Natural killer cell (primary cell): ENCODE measurements around the gene ROM1. TPM values are rescaled to one million over a fixed set of nuclear protein-coding genes. Genes with fewer than 3 reads are reported as not detected.

Source experiments
- ATAC-seq, 3 donors: fragments of 150-1000 bp in 2 of 3; fragments of 200-7000 bp in 1 of 3; cut with Tn5 transposase; 1 replicate in 1 of 3; 2 replicates in 2 of 3; pipeline ENCODE4 v1.10.0; 2021; ENCODE audit warnings: mild to moderate bottlenecking in 2 of 3, moderate library complexity in 2 of 3
- DNase-seq, 2 donors: peaks; one replicate each; pipeline versions ENCODE4 v3.0.0 to v3.0.0-alpha.2; 2013 to 2021; ENCODE audit warnings: mixed read lengths in 1 of 2
- H3K27ac ChIP-seq: one replicate; pipeline ENCODE4 v1.5.1; 2013; ENCODE audit warnings: mild to moderate bottlenecking, low read length
- H3K27me3 ChIP-seq: one replicate; pipeline ENCODE4 v1.6.1; 2013; ENCODE audit warnings: low read length; ENCODE audit not compliant: control insufficient read depth, insufficient read depth
- H3K36me3 ChIP-seq: one replicate; pipeline ENCODE4 v1.6.1; 2013; ENCODE audit warnings: low read length; ENCODE audit not compliant: control insufficient read depth, insufficient read depth
- H3K4me1 ChIP-seq: one replicate; pipeline ENCODE4 v1.6.1; 2013; ENCODE audit warnings: low read length; ENCODE audit not compliant: control insufficient read depth, insufficient read depth
- H3K4me3 ChIP-seq: one replicate; pipeline ENCODE4 v1.5.1; 2013; ENCODE audit warnings: low read length
- H3K9me3 ChIP-seq: one replicate; pipeline ENCODE4 v1.6.1; 2013; ENCODE audit warnings: low read length; ENCODE audit not compliant: control insufficient read depth, insufficient read depth
- H3K27ac Mint-ChIP-seq, 2 donors: one replicate each; pipeline ENCODE4 v1.8.0; 2022; ENCODE audit warnings: mild to moderate bottlenecking in 2 of 2, mixed read lengths in 2 of 2, moderate library complexity in 1 of 2
- H3K27me3 Mint-ChIP-seq, 2 donors: one replicate each; pipeline ENCODE4 v1.8.0; 2022; ENCODE audit warnings: low read depth in 2 of 2, mixed read lengths in 2 of 2
- H3K36me3 Mint-ChIP-seq: one replicate; pipeline ENCODE4 v1.8.0; 2022; ENCODE audit warnings: mixed read lengths
- H3K4me1 Mint-ChIP-seq, 2 donors: one replicate each; pipeline ENCODE4 v1.8.0; 2022; ENCODE audit warnings: mixed read lengths in 2 of 2
- H3K4me3 Mint-ChIP-seq: one replicate; pipeline ENCODE4 v1.8.0; 2022; ENCODE audit warnings: mild to moderate bottlenecking, moderate library complexity, mixed read lengths
- H3K9me3 Mint-ChIP-seq, 2 donors: one replicate each; pipeline ENCODE4 v1.8.0; 2022; ENCODE audit warnings: mixed read lengths in 2 of 2
- CTCF ChIP-seq: fragments of 200-600 bp; IDR thresholded peaks from one replicate; pipeline ENCODE4 v1.8.0; 2022; ENCODE audit warnings: antibody characterized with exemption
- WGBS: methylation state at CpG from one replicate; pipeline ENCODE4 v1.1.7; 2013; ENCODE audit warnings: missing lambda C conversion rate; ENCODE audit not compliant: insufficient coverage; 5-methylcytosine and 5-hydroxymethylcytosine counted together
- intact Hi-C: fragments of 100-400 bp; cut with micrococcal nuclease; formaldehyde crosslinking; loops from one replicate; pipeline ENCODE4 v1.14.2; 2022
- total RNA-seq, 4 donors: library from RNA; stranded (reverse); fragments of 120-200 nt in 1 of 4; gene quantifications; one replicate each; pipeline versions ENCODE4 v1.2.3 to v1.2.4, GENCODE V29; 2013 to 2022

The ROM1 gene
- total RNA-seq, 3 donors from 2014 or later (not counting 1 experiment from before 2014, with no cell fraction given) = 2.6 to 6.9 (median 3.9) TPM

GRCh38 chr11:62610814-62611704 lies 2.0 kb upstream of the ROM1 start:
- 80% methylated on average over 26 of the region's 28 CpGs for WGBS
- Histone ChIP-seq H3K36me3 (peaks cover 41% of the 10 kb centered on the region), H3K4me1 (peaks cover 27% of the 10 kb centered on the region), H3K4me3 (peak overlapping the region; percentile 64), H3K27ac (peak overlapping the region; percentile 89), H3K27me3 (no peaks in the 10 kb centered on the region), H3K9me3 (no peaks in the 10 kb centered on the region)
- TF ChIP-seq CTCF = no peak
- intact Hi-C loops = loop anchor here (5.0 kb wide), 1 partner anchor 96 kb away; the partner anchor contains the start of genes BSCL2 and GNG3
- H3K4me3 Mint-ChIP-seq = peak overlapping the region; percentile 96
- peaks cover 18 to 53% of the 10 kb centered on the region in 2 donors for H3K4me1 Mint-ChIP-seq
- no peak for ATAC-seq
- no peaks in the 10 kb centered on the region for H3K9me3 Mint-ChIP-seq
- H3K36me3 Mint-ChIP-seq = no peaks in the 10 kb centered on the region
- H3K27me3 Mint-ChIP-seq = no peaks in the 10 kb centered on the region
- H3K27ac Mint-ChIP-seq = peak overlapping the region; percentile 95 to 98
- no peak for DNase-seq

- Mint-ChIP-seq H3K36me3 (no peaks in the 10 kb centered on the region), H3K9me3 (no peaks in the 10 kb centered on the region), H3K27ac (peak overlapping the region; percentile 95 to 98), H3K4me3 (peak overlapping the region; percentile 96), H3K27me3 (no peaks in the 10 kb centered on the region), H3K4me1 (peaks cover 18 to 53% of the 10 kb centered on the region in 2 donors)
- H3K9me3 ChIP-seq = no peaks in the 10 kb centered on the region
- peak overlapping the region; percentile 89 for H3K27ac ChIP-seq
- no peak for TF ChIP-seq CTCF
- no peaks in the 10 kb centered on the region for H3K27me3 ChIP-seq
- H3K4me3 ChIP-seq = peak overlapping the region; percentile 64
- under 1% methylated on average over 34 of the region's 34 CpGs for WGBS
- ATAC-seq (peak; percentile 56 to 71 (median 57)), DNase-seq (peak in 1 of 2 donors; percentile 82)
- intact Hi-C loops = loop anchor here (2.0 to 5.0 kb wide), 2 partner anchors 53 to 95 kb away; partner anchors contain the start of genes BSCL2, C11orf98, CSKMT and GNG3
- H3K4me1 ChIP-seq = peaks cover 27% of the 10 kb centered on the region
- peaks cover 41% of the 10 kb centered on the region for H3K36me3 ChIP-seq
Measured at GRCh38 chr11:62611705-62612365, 1.2 kb upstream of the ROM1 start.

- no peak for TF ChIP-seq CTCF
- Mint-ChIP-seq H3K4me3 (peak overlapping the region; percentile 61), H3K4me1 (peaks cover 18 to 48% of the 10 kb centered on the region in 2 donors), H3K36me3 (no peaks in the 10 kb centered on the region), H3K27ac (peak overlapping the region; percentile 74 to 98), H3K9me3 (no peaks in the 10 kb centered on the region), H3K27me3 (no peaks in the 10 kb centered on the region)
- H3K36me3 ChIP-seq = peaks cover 33% of the 10 kb centered on the region
- H3K4me1 ChIP-seq = peaks cover 27% of the 10 kb centered on the region
- intact Hi-C loops = loop anchor here (1.0 to 5.0 kb wide), 3 partner anchors 8 to 94 kb away; partner anchors contain the start of genes B3GAT3, BSCL2, C11orf98 and CSKMT
- ATAC-seq = no peak
- H3K4me3 ChIP-seq = no peak overlapping the region
- DNase-seq = no peak
- H3K9me3 ChIP-seq = no peaks in the 10 kb centered on the region
- no peaks in the 10 kb centered on the region for H3K27me3 ChIP-seq
- peak overlapping the region; percentile 89 for H3K27ac ChIP-seq
- WGBS = 86% methylated on average over 15 of the region's 15 CpGs
Measured at GRCh38 chr11:62613291-62613778, 278 bp downstream of the ROM1 start.
